HCT116 (cell line): ENCODE data around the gene PRKG1. TPM values are rescaled to one million over a fixed set of nuclear protein-coding genes. Genes with fewer than 3 reads are reported as not detected.

Source experiments
- ATAC-seq: fragments of 200-7000 bp; cut with Tn5 transposase; 2 replicates; pipeline ENCODE4 v1.9.1; 2020; ENCODE audit warnings: mild to moderate bottlenecking, moderate library complexity
- BruUV-seq: library from RNA; stranded (reverse); fragments of 400-500 nt; replicated peaks from 2 replicates; lab custom pipeline; 2021; lab: Mats Ljungman, UMichigan
- CTCF ChIA-PET: fragments of 300-600 bp; sonication (Branson Sonifier 250); formaldehyde crosslinking; loops from one replicate; lab custom pipeline; 2021; ENCODE audit warnings: antibody characterized with exemption; lab: Charles Lee
- POLR2A ChIA-PET: fragments of 300-600, 350-600 bp; sonication (Branson Sonifier 250); formaldehyde crosslinking; loops from one replicate; lab custom pipeline; 2021; ENCODE audit warnings: antibody characterized with exemption; lab: Charles Lee
- RAD21 ChIA-PET, 2 experiments: fragments of 300-600 bp; sonication (Branson Sonifier 250); formaldehyde crosslinking; loops; one replicate each; lab custom pipeline; 2023; ENCODE audit warnings: low total read pairs in 2 of 2; ENCODE audit not compliant: uncharacterized antibody in 2 of 2, unreplicated experiment in 2 of 2, low non-redundant PET in 1 of 2; lab: Charles Lee
- DNase-seq: peaks from one replicate; pipeline ENCODE4 v3.0.0-alpha.2; 2010; ENCODE audit warnings: low read depth, low spot score
- H2AFZ ChIP-seq: fragments of 200-600 bp; shearing (Covaris generic), sonication (generic); 2 replicates; pipeline ENCODE4 v1.6.1; 2017; ENCODE audit warnings: low read depth, mixed run types, mixed read lengths, antibody characterized with exemption, low read length; ENCODE audit not compliant: poor library complexity, severe bottlenecking
- H3K27ac ChIP-seq: 2 replicates; pipeline ENCODE4 v1.5.1; 2012; ENCODE audit warnings: low read depth, low read length
- H3K27me3 ChIP-seq: fragments of 200-600 bp; sonication (generic); 2 replicates; pipeline ENCODE4 v1.6.1; 2016; ENCODE audit warnings: mixed run types, low read length, mixed read lengths; ENCODE audit not compliant: insufficient read depth
- H3K36me3 ChIP-seq, 2 experiments: fragments of 200-500 bp in 1 of 2; fragments of 200-600 bp in 1 of 2; sonication (Bioruptor generic) in 1 of 2; sonication (generic) in 1 of 2; 2 replicates each; pipeline versions ENCODE4 v1.5.1 to v1.6.1; 2014 to 2016; ENCODE audit warnings: low read length in 2 of 2, inconsistent platforms in 1 of 2, mixed read lengths in 1 of 2, mixed run types in 1 of 2; ENCODE audit not compliant: insufficient read depth in 2 of 2, control insufficient read depth in 1 of 2
- H3K4me1 ChIP-seq, 2 experiments: fragments of 200-600 bp in 1 of 2; sonication (generic) in 1 of 2; 2 replicates each; pipeline versions ENCODE4 v1.5.1 to v1.6.1; 2012 to 2017; ENCODE audit warnings: low read length in 2 of 2, inconsistent platforms in 1 of 2, mild to moderate bottlenecking in 1 of 2, mixed read lengths in 1 of 2, mixed run types in 1 of 2, moderate library complexity in 1 of 2; ENCODE audit not compliant: insufficient read depth in 2 of 2, control insufficient read depth in 1 of 2
- H3K4me2 ChIP-seq: fragments of 200-600 bp; sonication (generic); 2 replicates; pipeline ENCODE4 v1.6.1; 2017; ENCODE audit warnings: mixed run types, low read length, mixed read lengths
- H3K4me3 ChIP-seq, 2 experiments: fragments of 200-600 bp in 1 of 2; sonication (generic) in 1 of 2; replicated peaks in 1 of 2; 2 replicates each; pipeline ENCODE4 v1.5.1; 2011 to 2016; ENCODE audit warnings: low read length in 2 of 2, control low read depth in 1 of 2, low read depth in 1 of 2, mild to moderate bottlenecking in 1 of 2, mixed read lengths in 1 of 2, mixed run types in 1 of 2
- H3K79me2 ChIP-seq: fragments of 200-600 bp; sonication (generic); 2 replicates; pipeline ENCODE4 v1.6.1; 2017; ENCODE audit warnings: mild to moderate bottlenecking, mixed run types, low read length, moderate library complexity, mixed read lengths; ENCODE audit not compliant: insufficient read depth
- H3K9ac ChIP-seq: fragments of 200-600 bp; sonication (generic); 2 replicates; pipeline ENCODE4 v1.6.1; 2016; ENCODE audit warnings: low read length, mixed read lengths
- H3K9me2 ChIP-seq: fragments of 200-600 bp; sonication (generic), shearing (Covaris generic); 2 replicates; pipeline ENCODE4 v1.6.1; 2017; ENCODE audit warnings: mixed run types, mild to moderate bottlenecking, moderate library complexity; ENCODE audit not compliant: insufficient read depth
- H3K9me3 ChIP-seq, 2 experiments: fragments of 200-500 bp in 1 of 2; fragments of 200-600 bp in 1 of 2; sonication (Bioruptor generic) in 1 of 2; sonication (generic) in 1 of 2; 2 replicates each; pipeline ENCODE4 v1.6.1; 2014 to 2017; ENCODE audit warnings: low read length in 2 of 2, mixed read lengths in 2 of 2, inconsistent platforms in 1 of 2, low read depth in 1 of 2, mild to moderate bottlenecking in 1 of 2, mixed run types in 1 of 2, moderate library complexity in 1 of 2; ENCODE audit not compliant: control insufficient read depth in 1 of 2, insufficient read depth in 1 of 2
- H4K20me1 ChIP-seq: fragments of 200-600 bp; sonication (generic), shearing (Covaris generic); 2 replicates; pipeline ENCODE4 v1.6.1; 2017; ENCODE audit warnings: mixed run types, mild to moderate bottlenecking, moderate library complexity; ENCODE audit not compliant: insufficient read depth
- ATF3 ChIP-seq: IDR thresholded peaks from 2 replicates; pipeline ENCODE4 v1.6.1; 2012
- CBX3 ChIP-seq: IDR thresholded peaks from 2 replicates; pipeline ENCODE4 v1.6.1; 2012; ENCODE audit warnings: low read depth
- CTCF ChIP-seq, 3 experiments: fragments of 200-600 bp in 1 of 3; sonication (generic) in 1 of 3; IDR thresholded peaks in 2 of 3; conservative IDR thresholded peaks in 1 of 3; 2 replicates each; pipeline ENCODE4 v1.5.1; 2012 to 2017; ENCODE audit warnings: low read depth in 2 of 3, low read length in 2 of 3, antibody characterized with exemption in 1 of 3, borderline replicate concordance in 1 of 3, control low read depth in 1 of 3, mild to moderate bottlenecking in 1 of 3, mixed read lengths in 1 of 3, mixed run types in 1 of 3, moderate library complexity in 1 of 3; ENCODE audit not compliant: insufficient read depth in 1 of 3
- EGR1 ChIP-seq: IDR thresholded peaks from 2 replicates; pipeline ENCODE4 v1.6.1; 2012; ENCODE audit warnings: low read depth
- EZH2 ChIP-seq: fragments of 200-600 bp; sonication (generic); IDR thresholded peaks from 2 replicates; pipeline ENCODE4 v1.6.1; 2017; ENCODE audit warnings: antibody characterized with exemption, mixed run types
- EZH2phosphoT487 ChIP-seq: fragments of 200-600 bp; IDR thresholded peaks from 2 replicates; pipeline ENCODE4 v1.6.1; 2018; ENCODE audit warnings: antibody characterized with exemption, borderline replicate concordance
- FOSL1 ChIP-seq: IDR thresholded peaks from 2 replicates; pipeline ENCODE4 v1.6.1; 2012; ENCODE audit warnings: low read depth
- POLR2A ChIP-seq: IDR thresholded peaks from 2 replicates; pipeline ENCODE4 v1.7.0; 2011; ENCODE audit warnings: borderline replicate concordance; ENCODE audit not compliant: insufficient read depth, insufficient read length; ENCODE audit errors: extremely low read depth
- POLR2AphosphoS5 ChIP-seq: IDR thresholded peaks from 2 replicates; pipeline ENCODE4 v1.6.1; 2011; ENCODE audit warnings: mild to moderate bottlenecking, low read depth, low read length, moderate library complexity
- RAD21 ChIP-seq: IDR thresholded peaks from 2 replicates; pipeline ENCODE4 v1.6.1; 2012; ENCODE audit warnings: low read depth, mild to moderate bottlenecking
- REST ChIP-seq: IDR thresholded peaks from 2 replicates; pipeline ENCODE4 v1.6.1; 2012; ENCODE audit warnings: low read depth
- SIN3A ChIP-seq: IDR thresholded peaks from 2 replicates; pipeline ENCODE4 v1.6.1; 2012; ENCODE audit warnings: low read depth
- SP1 ChIP-seq: IDR thresholded peaks from 2 replicates; pipeline ENCODE4 v1.6.1; 2012; ENCODE audit warnings: low read depth
- SRF ChIP-seq: IDR thresholded peaks from 2 replicates; pipeline ENCODE4 v1.6.1; 2012; ENCODE audit warnings: low read depth
- TCF7L2 ChIP-seq: IDR thresholded peaks from 2 replicates; pipeline ENCODE4 v1.7.0; 2011; ENCODE audit warnings: borderline replicate concordance, inconsistent platforms; ENCODE audit not compliant: insufficient read depth, insufficient read length; ENCODE audit errors: extremely low read depth
- YY1 ChIP-seq: IDR thresholded peaks from 2 replicates; pipeline ENCODE4 v1.6.1; 2011; ENCODE audit warnings: low read length, low read depth, moderate library complexity, mild to moderate bottlenecking; ENCODE audit not compliant: insufficient replicate concordance; ENCODE audit errors: extremely low read depth
- ZBTB33 ChIP-seq: IDR thresholded peaks from 2 replicates; pipeline ENCODE4 v1.6.1; 2011; ENCODE audit warnings: mild to moderate bottlenecking, low read length, moderate library complexity; ENCODE audit not compliant: insufficient replicate concordance; ENCODE audit errors: extremely low read depth
- ZFX ChIP-seq: fragments of 450-650 bp; IDR thresholded peaks from 2 replicates; pipeline ENCODE4 v1.6.1; 2017
- intact Hi-C: fragments of 100-400 bp; cut with micrococcal nuclease; formaldehyde crosslinking; loops from 2 replicates; pipeline ENCODE4 v1.10.0; 2022
- total RNA-seq: library from RNA; stranded (reverse); gene quantifications from one replicate; pipeline ENCODE4 v1.2.1, GENCODE V29; 2021; ENCODE audit not compliant: unreplicated experiment

Gene PRKG1
- total RNA-seq, 1 experiment from 2014 or later = 1.4 TPM

GRCh38 chr10:51892313-51892712 lies 818.0 kb downstream of the PRKG1 start:
- BruUV-seq = no TSS peak
- Histone ChIP-seq H3K4me1 (no peaks in the 10 kb centered on the region), H3K27me3 (peaks cover 3% of the 10 kb centered on the region; the same call in 1 of the 2 replicates), H3K4me3 (no peak overlapping the region), H3K27ac (no peak overlapping the region), H3K9me2 (no peaks in the 10 kb centered on the region), H3K36me3 (no peaks in the 10 kb centered on the region; a peak in 1 of 4 replicates), H2AFZ (no peak overlapping the region), H3K9me3 (no peaks in the 10 kb centered on the region), H3K79me2 (no peaks in the 10 kb centered on the region), H3K9ac (no peak overlapping the region), H3K4me2 (no peak overlapping the region), H4K20me1 (no peaks in the 10 kb centered on the region)
- TF ChIP-seq POLR2AphosphoS5 (no peak), TCF7L2 (no peak), YY1 (no peak), SP1 (no peak), EZH2 (no peak), EZH2phosphoT487 (no peak), SIN3A (no peak), CBX3 (no peak), ATF3 (no peak), CTCF (IDR thresholded peaks at IDR 0.05 in 2 of 3, conservative IDR thresholded peaks at IDR 0.05 in 1 of 3; ENCODE audit: borderline replicate concordance in 1 of 3, insufficient read depth in 1 of 3, low read depth in 2 of 3, low read length in 2 of 3) (no peak), RAD21 (no peak), SRF (no peak), REST (no peak), POLR2A (no peak), EGR1 (no peak), FOSL1 (no peak), ZFX (no peak), ZBTB33 (no peak)
- ChIA-PET POLR2A (no interaction called here), RAD21 (no interaction called here), CTCF (no interaction called here)
- no peak for DNase-seq
- ATAC-seq = no peak
- intact Hi-C loops = no loop called here
